Ovary (tissue), 3 donors: Measurements from ENCODE around the gene RBM33.

ENCODE experiments used
- POLR2A ChIP-seq: fragments of 450-650 bp; IDR thresholded peaks from one replicate; pipeline ENCODE4 v1.6.1; 2017; ENCODE audit warnings: antibody characterized with exemption, mild to moderate bottlenecking, moderate library complexity
- TF ChIP-seq, protein P1 (sequence below), 3 donors: fragments of 450-650 bp in 2 of 3; fragments of 200-600 bp in 1 of 3; IDR thresholded peaks; one replicate each; pipeline versions ENCODE4 v1.5.1 to v1.8.0; 2016 to 2022; ENCODE audit warnings: antibody characterized with exemption in 3 of 3, mild to moderate bottlenecking in 1 of 3
- donor health status: DM: no; HTN: no; CAD: no.

DNA sequence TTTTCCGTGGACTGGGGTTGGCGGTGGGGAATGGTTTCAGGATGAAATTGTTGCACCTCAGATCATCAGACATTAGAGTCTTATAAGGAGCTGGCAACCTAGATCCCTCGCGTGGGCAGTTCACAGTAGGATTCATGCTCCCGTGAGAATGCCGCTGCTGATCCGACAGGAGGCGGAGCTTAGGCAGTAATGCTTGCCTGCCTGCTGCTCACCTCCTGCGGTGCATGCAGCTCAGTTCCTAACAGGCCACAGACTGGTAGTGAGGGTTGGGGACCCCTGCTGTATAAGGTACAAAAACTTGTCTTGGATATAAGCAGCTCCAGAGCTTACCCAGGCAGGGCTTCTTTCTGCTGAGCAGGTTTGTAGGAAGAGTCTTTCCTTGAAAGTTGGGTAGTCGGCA is 113.9 kb downstream of the RBM33 start:
- TF ChIP-seq, protein P1, sequence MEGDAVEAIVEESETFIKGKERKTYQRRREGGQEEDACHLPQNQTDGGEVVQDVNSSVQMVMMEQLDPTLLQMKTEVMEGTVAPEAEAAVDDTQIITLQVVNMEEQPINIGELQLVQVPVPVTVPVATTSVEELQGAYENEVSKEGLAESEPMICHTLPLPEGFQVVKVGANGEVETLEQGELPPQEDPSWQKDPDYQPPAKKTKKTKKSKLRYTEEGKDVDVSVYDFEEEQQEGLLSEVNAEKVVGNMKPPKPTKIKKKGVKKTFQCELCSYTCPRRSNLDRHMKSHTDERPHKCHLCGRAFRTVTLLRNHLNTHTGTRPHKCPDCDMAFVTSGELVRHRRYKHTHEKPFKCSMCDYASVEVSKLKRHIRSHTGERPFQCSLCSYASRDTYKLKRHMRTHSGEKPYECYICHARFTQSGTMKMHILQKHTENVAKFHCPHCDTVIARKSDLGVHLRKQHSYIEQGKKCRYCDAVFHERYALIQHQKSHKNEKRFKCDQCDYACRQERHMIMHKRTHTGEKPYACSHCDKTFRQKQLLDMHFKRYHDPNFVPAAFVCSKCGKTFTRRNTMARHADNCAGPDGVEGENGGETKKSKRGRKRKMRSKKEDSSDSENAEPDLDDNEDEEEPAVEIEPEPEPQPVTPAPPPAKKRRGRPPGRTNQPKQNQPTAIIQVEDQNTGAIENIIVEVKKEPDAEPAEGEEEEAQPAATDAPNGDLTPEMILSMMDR (IDR thresholded peaks at IDR 0.05) = no peak
- TF ChIP-seq POLR2A = no peak
